GM12891 (cell line): ENCODE data around the gene MAN2B1.

Experiments used
- POLR2A ChIP-seq: IDR thresholded peaks from 2 replicates; pipeline ENCODE4 v1.6.1; 2011; ENCODE audit warnings: low read depth, low read length, control low read depth
- POLR2AphosphoS5 ChIP-seq: IDR thresholded peaks from 2 replicates; pipeline ENCODE4 v1.6.1; 2011; ENCODE audit warnings: low read depth, low read length, control low read depth
- POU2F2 ChIP-seq: IDR thresholded peaks from 2 replicates; pipeline ENCODE4 v1.6.1; 2011; ENCODE audit warnings: low read depth, mild to moderate bottlenecking, control low read depth, low read length, moderate library complexity
- SPI1 ChIP-seq: IDR thresholded peaks from 2 replicates; pipeline ENCODE4 v1.6.1; 2011; ENCODE audit warnings: low read depth, low read length, control low read depth
- TAF1 ChIP-seq: IDR thresholded peaks from 2 replicates; pipeline ENCODE4 v1.6.1; 2011; ENCODE audit warnings: low read depth, low read length, control low read depth

- no peak for TF ChIP-seq TAF1
- no peak for TF ChIP-seq SPI1
- no peak for TF ChIP-seq POLR2A
- no peak for TF ChIP-seq POLR2AphosphoS5
- no peak for TF ChIP-seq POU2F2
These were observed 19.5 kb downstream of the MAN2B1 start for GRCh38 chr19:12647047-12647446.
